Renal cortical epithelial cell (primary cell): ENCODE data around the gene RNF145. TPM values are rescaled to one million over a fixed set of nuclear protein-coding genes. Genes with fewer than 3 reads are reported as not detected.
"Not testable (repeated sequence)": the region's sequence is repeated elsewhere in the genome, so short reads cannot be mapped to it uniquely, and the experiment has no call there.

Source experiments
- DNase-seq: peaks from one replicate; pipeline ENCODE4 v3.0.0-alpha.2; 2011; ENCODE audit warnings: low read depth
- total RNA-seq: library from RNA; depleted of rRNA; stranded (reverse); fragments of >200 nt; gene quantifications from 2 replicates; pipeline ENCODE4 v1.2.3, GENCODE V29; 2014

The RNF145 gene, protein sequence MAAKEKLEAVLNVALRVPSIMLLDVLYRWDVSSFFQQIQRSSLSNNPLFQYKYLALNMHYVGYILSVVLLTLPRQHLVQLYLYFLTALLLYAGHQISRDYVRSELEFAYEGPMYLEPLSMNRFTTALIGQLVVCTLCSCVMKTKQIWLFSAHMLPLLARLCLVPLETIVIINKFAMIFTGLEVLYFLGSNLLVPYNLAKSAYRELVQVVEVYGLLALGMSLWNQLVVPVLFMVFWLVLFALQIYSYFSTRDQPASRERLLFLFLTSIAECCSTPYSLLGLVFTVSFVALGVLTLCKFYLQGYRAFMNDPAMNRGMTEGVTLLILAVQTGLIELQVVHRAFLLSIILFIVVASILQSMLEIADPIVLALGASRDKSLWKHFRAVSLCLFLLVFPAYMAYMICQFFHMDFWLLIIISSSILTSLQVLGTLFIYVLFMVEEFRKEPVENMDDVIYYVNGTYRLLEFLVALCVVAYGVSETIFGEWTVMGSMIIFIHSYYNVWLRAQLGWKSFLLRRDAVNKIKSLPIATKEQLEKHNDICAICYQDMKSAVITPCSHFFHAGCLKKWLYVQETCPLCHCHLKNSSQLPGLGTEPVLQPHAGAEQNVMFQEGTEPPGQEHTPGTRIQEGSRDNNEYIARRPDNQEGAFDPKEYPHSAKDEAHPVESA
- 48.1 and 76.4 TPM in 2 replicates for total RNA-seq

GRCh38 chr5:159209438-159210209 lies at the start of gene RNF145:
Gene RNF145 (minus strand): TSS chr5:159209553. CDS start chr5:159203617, 5,936 bp downstream.
- DNase-seq: peak; percentile 64

- DNase-seq: no peak
Measured at GRCh38 chr5:159258361-159258760, 49.0 kb upstream of the RNF145 start.

DNA sequence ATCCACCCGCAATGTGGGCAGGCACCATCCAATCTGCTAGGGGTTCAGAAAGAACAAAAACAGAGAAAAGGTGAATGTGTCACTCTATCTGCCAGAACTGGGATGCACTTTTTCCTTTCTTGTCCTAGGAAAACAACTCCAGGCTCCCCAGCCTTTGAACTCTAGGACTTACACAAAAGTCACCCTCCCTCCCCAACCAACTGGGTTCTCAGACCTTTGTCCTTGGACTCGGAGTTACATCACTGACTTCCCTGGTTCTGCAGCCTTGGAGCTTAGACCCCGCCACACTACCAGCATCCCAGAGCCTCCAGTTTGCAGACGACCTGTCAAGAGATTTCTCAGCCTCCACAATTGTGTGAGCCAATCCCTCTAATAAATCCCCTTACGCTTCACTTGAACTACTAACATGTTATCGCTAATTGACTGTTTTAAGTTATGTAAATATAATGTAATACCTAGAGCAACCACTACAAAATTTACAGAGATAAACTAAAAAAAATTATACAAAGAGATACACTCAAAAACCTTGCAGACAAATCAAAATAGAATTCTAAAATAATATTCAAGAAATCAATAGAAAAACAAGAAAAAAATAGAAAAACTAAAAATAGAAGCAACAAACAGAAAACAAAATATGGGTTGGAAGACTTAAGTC lies 48.4 kb upstream of the RNF145 start:
- DNase-seq: no peak

DNA sequence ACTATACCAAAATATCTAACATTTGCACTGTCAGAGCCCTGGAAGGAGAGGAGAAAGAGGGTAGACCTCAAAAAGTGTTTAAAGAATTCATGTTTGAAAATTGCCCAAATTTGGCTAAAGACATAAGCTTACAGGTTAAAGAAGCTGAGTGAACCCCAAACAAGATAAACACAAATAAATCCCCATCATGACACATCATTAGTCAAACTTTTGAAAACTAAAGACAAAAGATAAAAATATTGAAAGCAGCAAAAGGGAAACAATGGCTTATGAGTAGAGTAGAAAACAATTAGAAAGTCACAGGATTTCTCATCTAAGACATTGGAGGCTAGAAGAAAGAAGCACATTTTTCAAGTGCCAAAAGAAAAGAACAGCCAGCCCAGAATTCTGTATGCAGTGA lies 47.7 kb upstream of the RNF145 start:
- DNase-seq: no peak

DNA sequence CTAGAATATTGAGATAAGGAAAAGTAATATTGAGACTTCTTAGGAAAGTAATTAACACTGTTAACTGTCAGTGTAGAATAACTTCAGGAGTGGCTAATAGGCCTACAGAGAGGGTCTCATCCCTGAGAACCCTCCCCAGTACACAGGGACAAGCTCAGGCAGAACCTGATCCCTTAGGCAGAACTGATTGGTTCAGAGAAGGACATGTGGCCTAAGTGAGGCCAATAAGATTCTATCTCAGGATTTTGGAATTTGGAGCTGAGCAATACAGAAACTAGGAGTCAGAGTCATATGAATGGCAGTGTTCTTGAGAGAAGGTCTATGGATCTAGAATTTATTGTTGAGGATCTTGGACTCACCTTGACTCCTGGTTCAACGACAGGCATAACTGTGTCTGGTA lies 42.8 kb upstream of the RNF145 start:
- no peak for DNase-seq

GRCh38 chr5:159249158-159249557 lies 39.8 kb upstream of the RNF145 start:
- DNase-seq: no peak

DNA sequence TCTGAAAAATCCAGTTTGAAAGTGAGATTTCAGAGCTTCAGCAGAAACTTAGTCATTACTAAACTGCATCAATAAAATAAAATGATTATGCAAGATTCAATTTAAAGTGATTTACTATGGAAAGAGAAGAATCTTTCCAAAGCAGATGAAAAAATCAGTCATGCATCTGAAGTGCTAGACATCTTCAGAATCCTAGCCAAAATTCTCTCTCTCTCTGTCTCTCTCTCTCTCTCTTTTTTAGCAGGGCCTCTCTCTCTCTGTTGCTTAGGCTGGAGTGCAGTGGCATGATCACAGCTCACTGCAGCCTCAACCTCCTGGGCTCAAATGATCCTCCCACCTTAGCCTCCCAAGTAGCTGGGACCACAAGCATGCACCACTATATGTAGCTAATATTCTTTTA lies 35.5 kb upstream of the RNF145 start:
- no peak for DNase-seq

DNA sequence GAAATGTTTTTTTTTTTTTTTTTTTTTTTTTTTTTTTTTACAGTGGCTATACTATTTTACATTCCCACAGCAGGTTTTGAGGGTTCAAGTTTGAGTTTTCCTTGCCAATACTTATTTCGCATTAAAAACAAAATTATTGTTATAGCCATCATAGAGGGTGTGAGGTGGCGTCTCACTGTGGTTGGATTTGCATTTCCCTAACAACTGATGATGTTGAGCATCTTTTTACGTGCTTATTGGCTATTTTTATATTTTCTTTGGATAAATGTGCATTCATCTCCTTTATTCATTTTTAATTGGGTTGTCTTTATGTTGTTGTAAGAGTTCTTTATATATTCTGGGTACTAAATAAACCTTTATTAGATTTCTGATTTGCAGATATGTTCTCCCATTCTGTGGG lies 34.8 kb upstream of the RNF145 start:
- no peak for DNase-seq

DNA sequence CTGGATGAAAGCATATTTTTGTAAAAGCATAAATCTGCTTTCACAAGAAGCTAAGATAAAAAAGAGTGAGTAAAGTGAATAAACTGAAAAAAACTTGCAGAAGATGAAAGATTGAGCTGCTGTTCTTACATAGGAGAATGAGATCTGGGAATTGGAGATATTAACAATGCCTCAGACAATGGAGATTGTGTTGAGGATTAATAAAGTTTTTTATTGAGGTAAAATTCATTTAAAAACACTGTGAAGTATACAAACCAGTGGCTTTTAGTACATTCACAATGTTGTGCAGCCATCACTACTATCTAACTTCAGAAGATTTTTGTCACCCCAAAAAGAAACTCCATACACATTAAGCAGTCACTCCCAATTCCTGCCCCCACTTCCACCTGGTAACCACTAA lies 34.0 kb upstream of the RNF145 start:
- DNase-seq: no peak

GRCh38 chr5:159242656-159243055 lies 33.3 kb upstream of the RNF145 start:
- no peak for DNase-seq

DNA sequence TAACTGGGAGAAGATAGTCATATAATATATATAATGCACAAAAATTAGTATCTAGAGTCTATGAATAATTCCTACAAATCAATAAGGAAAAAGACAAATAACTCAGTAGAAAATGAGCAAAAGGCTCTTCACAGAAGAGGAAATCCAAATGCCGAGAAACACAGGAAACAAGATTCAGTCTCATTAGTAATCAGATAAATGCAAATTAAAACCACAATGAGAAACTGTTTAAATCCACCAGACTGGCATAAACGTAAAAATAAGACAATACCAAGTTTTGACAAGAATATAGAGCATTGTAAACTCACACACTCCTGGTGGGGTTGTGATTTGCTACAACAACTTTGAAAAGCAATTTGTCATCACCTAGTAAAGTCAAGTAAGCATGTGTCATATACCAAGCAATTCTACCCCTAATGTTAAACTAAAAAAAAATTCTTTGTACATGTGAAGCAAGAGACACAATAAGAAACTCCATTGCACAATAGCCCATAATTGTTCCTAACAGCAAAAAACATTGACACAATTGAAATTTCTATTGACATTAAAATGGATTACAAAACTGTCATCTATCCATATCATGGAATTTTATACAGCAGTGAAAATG lies 32.7 kb upstream of the RNF145 start:
- DNase-seq: peak; percentile 18

DNA sequence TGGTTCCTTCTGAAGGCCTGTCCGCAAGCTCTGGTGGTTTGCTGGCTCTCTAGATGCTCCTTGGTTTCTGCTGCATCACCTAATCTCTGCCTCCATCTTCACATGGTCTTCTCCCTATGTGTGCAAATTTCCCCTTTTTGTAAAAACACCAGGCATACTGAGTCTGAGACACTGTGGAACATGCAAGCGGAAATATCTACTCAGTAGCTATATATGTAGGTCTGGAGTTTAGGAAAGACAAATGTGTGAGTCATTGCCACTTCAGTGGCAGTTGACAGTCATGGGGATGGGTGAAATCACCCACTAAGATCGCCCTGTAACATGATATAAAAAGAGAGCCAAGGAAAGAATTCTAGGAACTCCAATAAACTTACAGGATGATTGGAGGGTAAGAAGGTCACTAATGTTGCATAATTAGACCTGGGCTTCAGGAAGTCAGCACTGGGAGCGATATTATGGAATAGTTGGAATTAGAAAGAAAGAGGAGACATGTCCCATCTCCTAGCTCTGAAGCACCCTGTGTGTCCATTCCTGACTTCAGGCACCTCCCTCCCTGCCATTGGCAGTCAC lies 31.0 kb upstream of the RNF145 start:
- peak; percentile 42 for DNase-seq

DNA sequence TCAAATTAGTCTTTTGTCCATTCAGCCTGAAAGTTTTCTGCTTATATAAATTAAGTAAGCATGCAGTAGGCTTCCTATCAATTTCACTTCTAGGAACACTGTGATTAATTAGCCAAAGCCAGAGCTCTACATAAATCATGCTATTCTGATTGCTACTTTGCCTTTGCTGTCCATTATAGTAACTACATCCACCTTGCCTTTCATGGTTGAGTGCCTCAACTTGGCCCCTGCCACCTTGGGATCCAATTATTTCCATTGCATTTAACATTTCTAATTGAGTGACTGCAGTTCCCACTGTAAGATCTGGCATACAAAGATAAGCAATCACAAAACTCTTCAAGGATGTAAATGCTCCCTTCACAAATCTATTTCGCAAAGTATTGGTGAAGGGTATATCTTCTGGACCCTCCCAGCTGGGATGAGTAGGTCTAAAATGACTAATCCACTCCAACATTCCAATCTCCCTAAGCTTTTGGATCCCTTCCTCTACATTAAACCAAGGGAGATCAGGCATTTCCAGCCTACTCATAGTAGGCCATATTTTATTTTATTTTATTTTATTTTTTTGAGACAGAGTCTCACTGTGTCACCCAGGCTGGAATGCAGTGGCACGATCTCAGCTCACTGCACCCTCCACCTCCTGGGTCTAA lies 26.6 kb upstream of the RNF145 start:
- not testable (repeated sequence) for DNase-seq

DNA sequence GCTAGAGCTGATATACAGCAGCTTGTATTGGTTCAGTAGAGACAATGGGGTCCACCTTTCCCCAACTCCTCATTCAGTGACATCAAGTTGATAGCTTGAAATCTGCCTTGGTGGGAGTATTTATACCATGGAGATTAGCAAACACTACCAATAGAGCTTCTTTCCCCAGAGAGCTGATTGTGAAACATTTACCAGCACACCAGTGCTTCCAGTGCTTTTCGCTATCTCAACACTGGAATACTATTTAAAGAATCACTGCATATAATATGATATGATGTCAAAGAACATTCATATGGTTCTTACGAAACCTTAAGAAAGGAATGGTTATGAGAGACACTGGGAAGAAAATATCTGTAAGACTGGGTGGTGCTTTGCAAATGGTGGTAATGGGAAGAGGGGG lies 21.8 kb upstream of the RNF145 start:
- no peak for DNase-seq

DNA sequence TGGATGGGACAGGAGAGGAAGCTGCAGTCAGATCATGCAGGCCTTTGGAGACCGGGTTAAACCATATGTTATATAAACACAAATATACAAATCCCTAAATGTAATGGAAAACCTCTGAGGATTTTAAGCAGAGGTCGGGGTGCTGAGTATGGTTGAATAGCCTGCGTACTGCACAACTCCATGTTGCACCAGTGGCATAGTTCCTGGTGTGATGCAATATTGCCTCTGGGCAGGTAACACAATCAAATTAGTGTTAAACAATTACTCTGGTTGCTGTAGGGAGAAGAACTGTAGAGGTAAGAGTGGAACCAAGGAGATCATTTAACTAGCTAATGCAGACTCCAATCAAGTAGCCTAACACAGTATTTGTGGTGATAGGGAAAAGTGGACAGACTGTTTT lies 21.3 kb upstream of the RNF145 start:
- peak; percentile 85 for DNase-seq

DNA sequence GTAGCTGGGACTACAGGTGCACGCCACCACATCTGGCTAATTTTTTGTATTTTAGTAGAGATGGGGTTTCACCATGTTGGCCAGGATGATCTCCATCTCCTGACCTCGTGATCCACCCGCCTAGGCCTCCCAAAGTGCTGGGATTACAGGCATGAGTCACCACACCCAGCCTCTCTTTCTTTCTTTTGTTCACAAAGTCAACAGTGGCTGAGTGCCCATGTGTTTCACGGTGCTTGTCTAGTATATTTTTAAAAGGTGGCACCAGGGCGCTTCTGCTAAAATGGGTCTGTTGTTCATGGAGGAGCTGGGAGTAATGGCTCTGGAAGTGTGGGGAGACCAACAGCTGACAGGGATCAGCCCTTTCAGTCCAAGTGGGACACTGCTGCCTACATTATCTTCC lies 18.7 kb upstream of the RNF145 start:
- not testable (repeated sequence) for DNase-seq

- DNase-seq: no peak
Measured at GRCh38 chr5:159227452-159227851, 18.1 kb upstream of the RNF145 start.

DNA sequence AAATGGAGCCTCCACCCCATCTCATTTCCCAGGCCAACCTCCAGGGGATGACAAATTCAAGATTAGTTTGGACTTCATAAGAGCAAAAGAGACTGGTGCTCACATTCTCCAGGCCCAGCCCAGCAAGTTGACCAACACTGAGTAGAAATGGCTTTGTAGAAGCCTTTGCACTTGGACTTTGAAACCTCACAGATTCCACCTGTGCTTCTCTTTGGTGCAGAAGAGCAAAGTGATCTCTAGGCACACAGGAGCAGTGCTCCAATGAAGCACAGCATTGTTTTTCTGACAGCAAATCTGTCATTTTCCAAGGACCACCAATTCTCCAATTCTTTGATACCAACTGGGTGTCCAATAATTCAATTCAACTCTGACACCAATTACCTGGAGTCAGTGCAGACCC lies 17.1 kb upstream of the RNF145 start:
- no peak for DNase-seq

DNA sequence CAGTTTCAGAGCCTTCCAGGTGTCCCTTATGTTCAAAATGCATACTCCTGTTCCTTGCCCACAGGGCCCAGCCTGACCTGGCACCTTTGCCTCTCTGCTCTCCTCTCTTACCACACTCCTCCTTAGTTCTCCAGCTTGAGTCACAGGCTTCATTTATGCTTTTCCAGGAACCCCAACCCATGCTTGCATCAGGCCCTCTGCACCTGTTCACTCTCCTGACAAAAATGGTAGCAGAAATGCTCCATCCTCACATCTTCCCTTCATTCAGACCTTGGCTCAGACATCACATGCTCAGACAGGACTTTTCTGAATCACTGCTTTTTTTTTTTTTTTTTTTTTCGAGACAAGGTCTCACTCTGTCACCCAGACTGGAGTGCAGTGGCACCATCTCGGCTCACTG lies 15.1 kb upstream of the RNF145 start:
- no peak for DNase-seq

DNA sequence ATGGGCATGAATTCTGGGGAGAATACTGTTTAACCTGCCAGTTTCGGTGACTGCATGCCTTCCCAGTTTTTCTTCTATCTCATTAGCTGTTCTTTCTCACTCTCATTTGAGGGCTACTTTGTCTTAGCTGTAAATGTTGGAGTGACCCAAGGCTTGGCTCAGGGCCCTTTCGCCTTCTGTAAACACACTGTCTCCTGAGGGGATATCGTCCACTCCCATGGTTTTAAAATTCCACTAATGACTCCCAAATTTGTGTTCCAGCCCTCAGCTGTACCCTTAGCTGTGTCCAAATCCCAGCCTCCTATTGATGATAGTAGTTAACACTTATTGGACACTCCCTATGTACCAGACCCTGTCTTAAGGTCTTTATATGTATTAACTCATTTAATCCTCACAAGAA lies 14.1 kb upstream of the RNF145 start:
- no peak for DNase-seq

- DNase-seq: no peak
Measured at GRCh38 chr5:159220206-159220605, 10.9 kb upstream of the RNF145 start.
